IMR-90 (cell line): ENCODE data around the gene NME4. TPM values are rescaled to one million over a fixed set of nuclear protein-coding genes. Genes with fewer than 3 reads are reported as not detected.

Experiments used
- MAFK ChIP-seq: IDR thresholded peaks from 2 replicates; pipeline ENCODE4 v1.6.1; 2012; ENCODE audit warnings: low read depth, low read length, improper control_type of control experiment
- RFX5 ChIP-seq: IDR thresholded peaks from 2 replicates; pipeline ENCODE4 v1.8.0; 2012; ENCODE audit warnings: low read depth, mild to moderate bottlenecking, low read length, moderate library complexity
- SMC3 ChIP-seq: fragments of 150-350 bp; IDR thresholded peaks from 2 replicates; pipeline ENCODE4 v1.6.1; 2016; ENCODE audit warnings: low read depth, mild to moderate bottlenecking, antibody characterized with exemption, low read length, moderate library complexity
- polyA plus RNA-seq, 3 experiments: library from polyadenylated mRNA; depleted of rRNA; stranded (reverse); fragments of >200 nt; gene quantifications; 2 replicates each; pipeline ENCODE4 v1.2.3, GENCODE V29; 2012; ENCODE audit warnings: low replicate concordance in 1 of 3
- total RNA-seq: library from RNA; depleted of rRNA; stranded (reverse); fragments of >200 nt; gene quantifications from 2 replicates; pipeline ENCODE4 v1.2.3, GENCODE V29; 2012
- TF ChIP-seq, protein P1 (sequence below): conservative IDR thresholded peaks from 2 replicates; pipeline ENCODE4 v1.5.1; 2012; ENCODE audit warnings: mild to moderate bottlenecking, low read depth, low read length, improper control_type of control experiment

The NME4 gene
- total and polyA plus RNA-seq, 2 of the 4 experiments (the other 2 are of a cell fraction) = 124 to 288 TPM

- TF ChIP-seq, protein P1, sequence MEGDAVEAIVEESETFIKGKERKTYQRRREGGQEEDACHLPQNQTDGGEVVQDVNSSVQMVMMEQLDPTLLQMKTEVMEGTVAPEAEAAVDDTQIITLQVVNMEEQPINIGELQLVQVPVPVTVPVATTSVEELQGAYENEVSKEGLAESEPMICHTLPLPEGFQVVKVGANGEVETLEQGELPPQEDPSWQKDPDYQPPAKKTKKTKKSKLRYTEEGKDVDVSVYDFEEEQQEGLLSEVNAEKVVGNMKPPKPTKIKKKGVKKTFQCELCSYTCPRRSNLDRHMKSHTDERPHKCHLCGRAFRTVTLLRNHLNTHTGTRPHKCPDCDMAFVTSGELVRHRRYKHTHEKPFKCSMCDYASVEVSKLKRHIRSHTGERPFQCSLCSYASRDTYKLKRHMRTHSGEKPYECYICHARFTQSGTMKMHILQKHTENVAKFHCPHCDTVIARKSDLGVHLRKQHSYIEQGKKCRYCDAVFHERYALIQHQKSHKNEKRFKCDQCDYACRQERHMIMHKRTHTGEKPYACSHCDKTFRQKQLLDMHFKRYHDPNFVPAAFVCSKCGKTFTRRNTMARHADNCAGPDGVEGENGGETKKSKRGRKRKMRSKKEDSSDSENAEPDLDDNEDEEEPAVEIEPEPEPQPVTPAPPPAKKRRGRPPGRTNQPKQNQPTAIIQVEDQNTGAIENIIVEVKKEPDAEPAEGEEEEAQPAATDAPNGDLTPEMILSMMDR = no peak
- TF ChIP-seq RFX5 = no peak
- no peak for TF ChIP-seq SMC3
- TF ChIP-seq MAFK = no peak
These were observed 14.9 kb upstream of the NME4 start, which contains the start of gene PGAP6 (continued) for GRCh38 chr16:381789-382717.
